ENCODE measurements around the gene UBR2. TPM values are rescaled to one million over a fixed set of nuclear protein-coding genes. Genes with fewer than 3 reads are reported as not detected.

Gene UBR2
- total RNA-seq, 4 donors from 2014 or later = 36.3 to 54.0 (median 44.3) TPM

GRCh38 chr6:42692137-42692911 lies 128.5 kb downstream of the UBR2 start:
- 32 to 70% methylated on average over 4 of the region's 4 CpGs for WGBS, 2 donors
- intact Hi-C loops (cut with DNase I) = no loop called here
- H3K9me3 ChIP-seq = no peaks in the 10 kb centered on the region
- H3K27me3 ChIP-seq = no peaks in the 10 kb centered on the region
- H3K4me1 ChIP-seq = peaks cover 70 to 90% of the 10 kb centered on the region in 2 donors
- no peak overlapping the region for H3K4me3 ChIP-seq (replicated peaks in 1 of 3)
- peak overlapping the region; percentile 58 to 91 (median 82) for H3K27ac ChIP-seq
- peak; percentile 85 to 87 for DNase-seq
- peaks cover 3 to 5% of the 10 kb centered on the region in 2 donors for H3K36me3 ChIP-seq
- no peak for TF ChIP-seq CTCF (IDR thresholded peaks at IDR 0.05)
- peak in 1 of 2 donors; percentile 29 for TF ChIP-seq POLR2A (IDR thresholded peaks at IDR 0.05)

- Histone ChIP-seq H3K27ac (peak overlapping the region; percentile 58 to 91 (median 82)), H3K9me3 (no peaks in the 10 kb centered on the region), H3K27me3 (no peaks in the 10 kb centered on the region), H3K4me1 (peaks cover 71 to 85% of the 10 kb centered on the region in 2 donors), H3K36me3 (peaks cover 3 to 5% of the 10 kb centered on the region in 2 donors), H3K4me3 (replicated peaks in 1 of 3) (no peak overlapping the region)
- WGBS, 2 donors = 89 to 93% methylated on average over 2 of the region's 2 CpGs
- intact Hi-C loops (cut with DNase I) = no loop called here
- no peak for TF ChIP-seq CTCF (IDR thresholded peaks at IDR 0.05)
- TF ChIP-seq POLR2A (IDR thresholded peaks at IDR 0.05) = peak in 1 of 2 donors; percentile 16
- DNase-seq = no peak
These were observed 130.0 kb downstream of the UBR2 start for GRCh38 chr6:42693725-42694323.

GRCh38 chr6:42694586-42694985 lies 130.8 kb downstream of the UBR2 start:
- Histone ChIP-seq H3K36me3 (peaks cover 2 to 5% of the 10 kb centered on the region in 2 donors), H3K4me1 (peaks cover 70 to 77% of the 10 kb centered on the region in 2 donors), H3K9me3 (no peaks in the 10 kb centered on the region), H3K27ac (peak overlapping the region; percentile 58 to 91 (median 82)), H3K4me3 (replicated peaks in 1 of 3) (no peak overlapping the region), H3K27me3 (no peaks in the 10 kb centered on the region)
- WGBS, 2 donors = 66 to 71% methylated on average over 4 of the region's 4 CpGs
- intact Hi-C loops (cut with DNase I) = no loop called here
- DNase-seq = peak; percentile 31 to 32
- TF ChIP-seq POLR2A (IDR thresholded peaks at IDR 0.05) (no peak), CTCF (IDR thresholded peaks at IDR 0.05) (no peak)

- TF ChIP-seq POLR2A (IDR thresholded peaks at IDR 0.05) (no peak), CTCF (IDR thresholded peaks at IDR 0.05) (no peak)
- peak; percentile 64 to 73 for DNase-seq
- WGBS, 2 donors = 33 to 39% methylated on average over 7 of the region's 7 CpGs
- H3K9me3 ChIP-seq = no peaks in the 10 kb centered on the region
- H3K27ac ChIP-seq = peak overlapping the region; percentile 61 to 82 (median 72)
- H3K4me1 ChIP-seq = peaks cover 50 to 58% of the 10 kb centered on the region in 2 donors
- no peak overlapping the region for H3K4me3 ChIP-seq (replicated peaks in 1 of 3)
- no peaks in the 10 kb centered on the region for H3K36me3 ChIP-seq
- H3K27me3 ChIP-seq = no peaks in the 10 kb centered on the region
- intact Hi-C loops (cut with DNase I) = loop anchor here (5.0 kb wide), 1 partner anchor 36 kb away; no protein-coding TSS in a partner anchor
These were observed 132.9 kb downstream of the UBR2 start for GRCh38 chr6:42696526-42697267.

Data from thyroid gland (tissue), 4 donors.